A673 (cell line): Measurements from ENCODE around the gene LRRC18.

Experiments
- EZH2 ChIP-seq: fragments of 200-600 bp; sonication (generic); IDR thresholded peaks from 2 replicates; pipeline ENCODE4 v1.6.1; 2017; ENCODE audit warnings: borderline replicate concordance, low read depth, mild to moderate bottlenecking, mixed read lengths, antibody characterized with exemption, low read length; ENCODE audit not compliant: poor library complexity, severe bottlenecking
- TF ChIP-seq, protein P1 (sequence below): fragments of 300-800, 200-600 bp; sonication (generic); conservative IDR thresholded peaks from 2 replicates; pipeline ENCODE4 v1.5.1; 2017; ENCODE audit warnings: low read depth, mild to moderate bottlenecking, antibody characterized with exemption, low read length, moderate library complexity, mixed read lengths

DNA sequence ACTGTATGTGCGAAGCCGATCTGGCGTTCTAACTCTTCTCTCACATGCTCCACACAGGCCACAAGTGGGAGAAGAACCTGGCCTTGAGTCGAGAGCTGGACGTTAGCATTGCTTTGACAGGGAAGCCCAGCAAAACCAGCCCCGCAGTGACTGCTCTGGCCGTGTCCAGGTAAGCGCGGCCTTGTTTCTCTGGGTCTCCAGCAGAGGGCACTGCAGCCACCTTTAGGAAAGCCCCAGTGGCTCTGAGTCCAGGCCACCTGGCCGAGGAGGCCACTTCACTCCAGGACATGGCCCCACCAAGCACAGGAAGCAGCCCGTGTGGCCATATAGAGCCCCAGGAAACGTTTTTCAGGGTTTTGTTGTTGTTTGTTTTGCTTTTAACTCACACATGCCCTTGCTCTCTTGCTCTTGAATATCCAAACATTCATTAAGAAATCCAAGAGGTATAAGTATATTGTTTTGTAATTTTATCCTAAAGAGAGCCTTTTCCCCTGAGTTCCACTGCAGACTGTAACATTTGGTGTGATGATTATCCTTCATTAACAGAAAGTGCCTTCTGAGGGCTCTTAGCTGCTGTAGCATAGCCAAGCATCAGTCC, 41.8 kb upstream of the LRRC18 start:
- TF ChIP-seq, protein P1, sequence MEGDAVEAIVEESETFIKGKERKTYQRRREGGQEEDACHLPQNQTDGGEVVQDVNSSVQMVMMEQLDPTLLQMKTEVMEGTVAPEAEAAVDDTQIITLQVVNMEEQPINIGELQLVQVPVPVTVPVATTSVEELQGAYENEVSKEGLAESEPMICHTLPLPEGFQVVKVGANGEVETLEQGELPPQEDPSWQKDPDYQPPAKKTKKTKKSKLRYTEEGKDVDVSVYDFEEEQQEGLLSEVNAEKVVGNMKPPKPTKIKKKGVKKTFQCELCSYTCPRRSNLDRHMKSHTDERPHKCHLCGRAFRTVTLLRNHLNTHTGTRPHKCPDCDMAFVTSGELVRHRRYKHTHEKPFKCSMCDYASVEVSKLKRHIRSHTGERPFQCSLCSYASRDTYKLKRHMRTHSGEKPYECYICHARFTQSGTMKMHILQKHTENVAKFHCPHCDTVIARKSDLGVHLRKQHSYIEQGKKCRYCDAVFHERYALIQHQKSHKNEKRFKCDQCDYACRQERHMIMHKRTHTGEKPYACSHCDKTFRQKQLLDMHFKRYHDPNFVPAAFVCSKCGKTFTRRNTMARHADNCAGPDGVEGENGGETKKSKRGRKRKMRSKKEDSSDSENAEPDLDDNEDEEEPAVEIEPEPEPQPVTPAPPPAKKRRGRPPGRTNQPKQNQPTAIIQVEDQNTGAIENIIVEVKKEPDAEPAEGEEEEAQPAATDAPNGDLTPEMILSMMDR, result peak; percentile 75
- TF ChIP-seq EZH2, result no peak
